C4-2B (cell line): ENCODE data around the gene NKPD1.

ENCODE experiments used
- ZFX ChIP-seq: fragments of 450-650 bp; IDR thresholded peaks from 2 replicates; pipeline ENCODE4 v1.6.1; 2017
- TF ChIP-seq, protein P1 (sequence below): fragments of 450-650 bp; conservative IDR thresholded peaks from 2 replicates; pipeline ENCODE4 v1.5.1; 2017; ENCODE audit warnings: mild to moderate bottlenecking

DNA sequence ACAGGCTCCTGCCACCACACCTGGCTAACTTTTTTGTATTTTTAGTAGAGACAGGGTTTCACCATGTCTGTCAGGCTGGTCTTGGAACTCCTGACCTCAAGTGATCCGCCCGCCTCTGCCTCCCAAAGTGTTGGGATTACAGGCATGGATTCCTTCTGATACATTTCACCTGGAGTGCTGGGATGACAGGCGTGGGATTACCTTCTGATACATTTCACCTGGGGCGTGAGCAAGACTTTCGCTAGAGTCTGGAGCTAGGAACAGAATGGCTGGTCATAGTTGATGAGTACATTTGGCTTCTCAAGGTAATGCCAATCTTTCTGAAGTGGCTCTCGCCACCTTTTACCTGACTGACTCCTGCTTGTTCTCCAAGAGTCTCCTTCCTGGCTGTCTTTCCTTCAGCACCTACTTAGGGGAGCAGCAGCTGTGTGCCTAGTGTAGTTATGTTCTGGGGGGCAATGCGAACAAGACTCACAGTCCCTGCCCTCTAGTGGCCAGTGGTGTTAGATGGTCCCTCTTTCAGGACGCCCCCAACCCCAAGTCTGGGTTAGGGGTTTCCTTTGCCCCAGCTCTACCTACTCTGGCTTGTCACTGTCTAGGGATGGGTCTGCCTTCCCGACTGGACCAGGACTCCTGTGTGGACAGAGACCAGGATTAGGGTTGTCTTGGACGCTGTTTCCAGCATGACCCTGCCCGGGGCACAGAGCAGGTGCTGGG is 48.5 kb downstream of the NKPD1 start:
- TF ChIP-seq, protein P1, sequence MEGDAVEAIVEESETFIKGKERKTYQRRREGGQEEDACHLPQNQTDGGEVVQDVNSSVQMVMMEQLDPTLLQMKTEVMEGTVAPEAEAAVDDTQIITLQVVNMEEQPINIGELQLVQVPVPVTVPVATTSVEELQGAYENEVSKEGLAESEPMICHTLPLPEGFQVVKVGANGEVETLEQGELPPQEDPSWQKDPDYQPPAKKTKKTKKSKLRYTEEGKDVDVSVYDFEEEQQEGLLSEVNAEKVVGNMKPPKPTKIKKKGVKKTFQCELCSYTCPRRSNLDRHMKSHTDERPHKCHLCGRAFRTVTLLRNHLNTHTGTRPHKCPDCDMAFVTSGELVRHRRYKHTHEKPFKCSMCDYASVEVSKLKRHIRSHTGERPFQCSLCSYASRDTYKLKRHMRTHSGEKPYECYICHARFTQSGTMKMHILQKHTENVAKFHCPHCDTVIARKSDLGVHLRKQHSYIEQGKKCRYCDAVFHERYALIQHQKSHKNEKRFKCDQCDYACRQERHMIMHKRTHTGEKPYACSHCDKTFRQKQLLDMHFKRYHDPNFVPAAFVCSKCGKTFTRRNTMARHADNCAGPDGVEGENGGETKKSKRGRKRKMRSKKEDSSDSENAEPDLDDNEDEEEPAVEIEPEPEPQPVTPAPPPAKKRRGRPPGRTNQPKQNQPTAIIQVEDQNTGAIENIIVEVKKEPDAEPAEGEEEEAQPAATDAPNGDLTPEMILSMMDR = no peak
- no peak for TF ChIP-seq ZFX
